NOMO-1 treated with DMSO at 0.1 percent for 48 hours (cell line): ENCODE data around the gene PWP2.
"Not testable (repeated sequence)": the region's sequence is repeated elsewhere in the genome, so short reads cannot be mapped to it uniquely, and the experiment has no call there.

Experiments used
- DNase-seq: peaks from one replicate; lab custom pipeline; 2025; ENCODE audit not compliant: unreplicated experiment; lab: John Stamatoyannopoulos, UW

PWP2 gene

DNA sequence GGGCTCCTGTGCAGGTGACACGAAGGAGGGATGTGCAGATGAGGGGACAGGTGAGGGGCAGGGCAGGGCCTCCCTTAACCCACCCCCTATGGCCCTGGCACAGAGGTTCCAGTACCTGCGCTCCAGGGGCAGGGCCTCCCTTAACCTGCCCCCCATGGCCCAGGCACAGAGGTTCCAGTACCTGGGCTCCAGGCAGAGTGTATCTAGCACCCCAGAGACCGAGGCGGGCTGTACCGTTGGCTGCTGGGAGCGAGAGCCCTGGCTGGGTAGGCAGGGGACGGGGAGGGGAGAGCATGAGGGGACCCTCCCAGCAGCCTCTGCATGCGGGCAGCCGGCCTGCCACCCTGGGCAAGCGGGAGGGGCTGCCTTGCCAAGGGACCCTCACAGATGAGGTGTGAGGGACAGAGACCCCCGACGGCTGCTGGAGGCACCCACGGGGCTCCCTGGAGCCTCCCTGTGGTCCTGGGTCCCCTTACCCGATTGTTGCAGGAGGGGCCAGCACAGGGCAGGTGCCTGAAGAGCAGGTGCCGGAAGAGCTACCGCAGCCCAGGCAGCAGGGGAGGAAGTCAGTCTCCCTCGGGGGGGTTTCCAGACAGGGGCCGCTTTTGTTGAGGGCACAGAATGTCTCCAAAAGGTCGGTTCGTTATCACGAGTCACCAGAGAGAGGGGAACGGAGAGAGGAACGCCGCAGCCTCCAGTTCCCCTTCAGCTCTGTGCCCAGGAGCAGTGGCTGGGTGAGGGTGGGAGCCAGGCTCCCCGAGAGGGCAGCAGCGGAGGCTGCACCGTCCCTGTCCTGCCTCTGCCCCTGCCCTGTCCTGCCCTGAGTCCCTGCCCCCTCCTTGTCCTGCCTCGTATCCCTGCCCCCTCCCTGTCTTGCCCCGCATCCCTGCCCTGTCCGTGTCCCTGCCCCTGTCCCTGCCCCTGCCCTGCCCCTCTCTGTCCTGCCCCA, 52.4 kb downstream of the PWP2 start:
- DNase-seq = not testable (repeated sequence)

DNA sequence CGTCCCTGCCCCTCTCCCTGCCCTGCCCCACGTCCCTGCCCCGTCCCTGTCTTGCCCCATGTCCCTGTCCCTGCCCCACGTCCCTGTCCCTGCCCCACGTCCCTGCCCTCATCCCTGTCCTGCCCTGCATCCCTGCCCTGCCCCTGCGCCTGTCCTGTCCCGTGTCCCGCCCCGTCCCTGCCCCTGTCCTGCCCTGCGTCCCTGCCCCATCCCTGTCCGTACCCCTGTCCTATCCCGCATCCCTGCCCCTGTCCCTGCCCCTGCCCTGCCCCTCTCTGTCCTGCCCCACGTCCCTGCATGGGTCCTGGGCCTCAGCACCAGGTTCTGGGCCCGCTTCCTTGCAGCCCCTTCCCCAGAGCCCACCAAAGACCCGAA, 53.1 kb downstream of the PWP2 start:
- DNase-seq = not testable (repeated sequence)

DNA sequence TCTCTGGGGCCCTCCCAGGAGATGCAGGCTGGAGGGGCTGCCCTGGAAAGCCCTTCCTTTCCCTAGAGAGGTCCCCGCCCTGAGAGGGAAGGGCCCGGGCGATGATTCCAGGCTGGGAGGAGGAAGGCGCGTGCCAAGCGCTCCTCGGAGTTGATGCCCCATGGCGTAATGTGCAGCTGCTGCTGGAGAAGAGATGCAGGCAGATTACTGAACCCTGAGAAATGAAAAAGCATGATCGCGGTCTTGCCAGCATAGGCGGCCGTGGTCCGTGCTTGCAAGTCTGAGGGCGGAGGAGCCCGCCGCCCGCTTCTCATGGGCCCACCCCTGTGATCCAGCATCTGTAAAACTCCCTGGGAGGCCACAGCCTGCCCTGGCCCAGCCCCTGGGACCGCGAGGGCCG, 53.6 kb downstream of the PWP2 start:
- not testable (repeated sequence) for DNase-seq

DNA sequence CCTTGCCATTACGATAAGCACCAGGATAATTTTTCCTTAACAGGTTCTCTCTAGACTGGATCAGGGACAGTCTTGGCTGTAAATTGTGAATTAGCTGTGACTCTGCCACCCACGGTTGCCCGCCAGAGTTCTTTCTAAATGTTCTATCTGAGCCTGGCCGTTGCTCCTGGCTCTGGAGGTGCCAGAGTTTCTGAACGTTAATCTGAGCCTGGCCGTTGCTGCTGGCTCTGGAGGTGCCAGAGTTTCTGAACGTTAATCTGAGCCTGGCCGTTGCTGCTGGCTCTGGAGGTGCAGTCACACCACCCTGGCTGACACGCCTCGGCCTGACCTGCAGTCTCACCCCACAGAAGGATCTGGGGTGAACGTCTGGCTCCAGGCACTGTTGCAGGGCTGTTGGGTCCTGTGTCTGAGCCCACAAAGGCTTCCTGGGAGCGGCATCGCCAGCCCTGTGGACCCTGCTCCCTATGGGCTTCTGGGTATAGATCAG, 56.0 kb downstream of the PWP2 start:
- not testable (repeated sequence) for DNase-seq

DNA sequence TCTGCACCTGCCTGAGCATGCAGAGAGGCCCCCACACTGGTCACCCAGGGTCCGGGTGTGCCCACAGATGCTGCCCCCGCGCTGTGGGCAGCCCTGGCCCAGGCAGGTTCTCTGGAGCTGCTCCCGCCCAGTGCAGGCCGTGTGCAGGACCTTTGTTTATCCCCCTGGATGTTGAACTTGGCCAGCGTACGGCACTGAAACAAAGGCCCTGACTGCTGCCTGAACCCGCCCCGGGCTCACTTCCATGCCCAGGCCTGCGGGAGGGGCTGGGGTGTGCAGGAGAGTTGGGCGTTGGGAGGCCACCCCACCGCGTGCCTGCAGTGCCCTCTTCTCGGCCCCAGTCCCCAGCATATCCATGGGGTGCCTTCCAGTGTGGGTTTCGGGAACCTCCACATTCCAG, 58.7 kb downstream of the PWP2 start:
- DNase-seq = not testable (repeated sequence)

DNA sequence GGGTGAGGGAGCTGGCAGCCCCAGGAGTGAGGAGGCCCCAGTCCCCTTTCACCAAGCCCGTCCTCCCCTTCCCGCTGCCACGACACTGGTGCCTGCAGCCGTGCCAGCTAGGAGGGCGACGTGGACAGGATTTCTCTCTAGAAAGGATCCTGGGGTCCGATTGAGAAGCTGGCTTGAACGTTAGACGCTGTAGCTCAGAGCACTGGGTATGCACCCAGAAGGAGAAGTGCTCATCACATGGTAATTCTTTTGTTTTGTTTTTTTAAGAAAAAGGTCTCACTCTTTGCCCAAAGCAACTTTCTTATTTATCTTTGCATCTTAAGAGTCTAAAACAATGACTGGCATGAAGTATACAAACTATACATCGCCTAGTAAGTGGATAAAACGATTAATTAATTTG, 60.3 kb downstream of the PWP2 start:
- not testable (repeated sequence) for DNase-seq

DNA sequence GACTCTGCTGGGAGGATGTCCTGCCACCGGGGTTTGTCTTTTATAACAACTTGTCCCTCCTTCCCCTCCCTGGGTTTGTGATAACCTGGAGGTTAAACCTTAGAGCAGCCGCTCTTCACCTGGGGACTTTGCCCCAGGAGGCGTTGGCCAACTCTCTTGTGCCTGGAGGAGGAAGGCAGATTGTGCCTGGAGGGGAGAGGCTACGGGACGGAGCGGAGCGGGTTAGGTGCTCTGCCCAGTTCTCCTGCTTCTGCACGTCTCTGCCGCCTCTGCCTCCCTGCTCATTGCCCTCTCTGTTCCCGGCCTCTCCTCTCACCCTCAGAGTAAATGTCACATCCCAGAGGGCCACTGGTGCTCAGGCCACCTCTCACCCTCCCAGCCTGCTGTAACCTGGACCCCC, 63.1 kb downstream of the PWP2 start:
- not testable (repeated sequence) for DNase-seq

DNA sequence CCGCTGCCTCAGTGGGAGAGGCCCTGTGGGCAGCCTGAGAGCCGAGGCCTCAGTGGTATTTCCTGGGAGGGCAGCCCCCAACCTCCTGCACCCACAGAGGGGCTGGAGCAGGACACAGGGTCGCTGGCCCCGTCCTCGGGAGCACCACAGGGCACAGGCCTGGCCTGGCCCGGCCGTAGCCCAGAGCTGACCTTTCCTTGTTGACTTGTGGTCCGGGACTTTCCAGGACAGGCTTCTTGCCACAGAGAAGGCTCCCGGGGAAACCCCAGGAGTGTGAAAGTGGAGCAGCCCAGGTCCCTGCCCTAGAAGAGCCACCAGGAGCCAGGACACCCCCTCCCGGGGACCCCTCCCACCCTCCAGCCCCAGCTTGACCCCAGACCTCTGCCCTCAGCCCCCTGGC, 63.7 kb downstream of the PWP2 start:
- not testable (repeated sequence) for DNase-seq

DNA sequence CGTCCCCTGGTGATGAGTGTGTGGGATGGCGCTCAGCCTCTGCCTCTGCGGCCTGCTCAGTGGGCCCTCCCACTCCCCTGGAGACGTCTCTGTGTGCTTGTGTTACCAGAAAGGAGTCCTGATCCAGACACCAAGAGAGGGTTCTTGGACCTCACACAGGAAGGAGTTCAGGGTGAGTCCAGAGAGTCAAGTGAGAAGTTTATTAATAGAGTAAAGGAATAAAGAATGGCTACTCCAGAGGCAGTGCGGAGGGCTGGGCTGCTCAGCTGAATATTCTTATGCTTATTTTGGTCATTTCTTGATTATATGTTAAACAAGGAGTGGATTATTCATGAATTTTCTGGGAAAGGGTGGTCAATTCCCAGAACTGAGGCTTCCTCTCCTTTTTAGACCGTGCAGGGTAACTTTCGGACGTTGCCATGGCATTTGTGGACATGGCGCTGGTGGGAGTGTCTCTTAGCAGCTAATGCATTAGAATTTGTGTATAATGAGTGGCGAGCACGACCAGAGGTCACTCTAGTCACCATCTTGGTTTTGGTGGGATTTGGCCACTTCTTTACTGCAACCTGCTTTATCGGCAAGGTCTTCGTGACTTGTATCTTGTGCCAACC, 64.9 kb downstream of the PWP2 start:
- DNase-seq = not testable (repeated sequence)

DNA sequence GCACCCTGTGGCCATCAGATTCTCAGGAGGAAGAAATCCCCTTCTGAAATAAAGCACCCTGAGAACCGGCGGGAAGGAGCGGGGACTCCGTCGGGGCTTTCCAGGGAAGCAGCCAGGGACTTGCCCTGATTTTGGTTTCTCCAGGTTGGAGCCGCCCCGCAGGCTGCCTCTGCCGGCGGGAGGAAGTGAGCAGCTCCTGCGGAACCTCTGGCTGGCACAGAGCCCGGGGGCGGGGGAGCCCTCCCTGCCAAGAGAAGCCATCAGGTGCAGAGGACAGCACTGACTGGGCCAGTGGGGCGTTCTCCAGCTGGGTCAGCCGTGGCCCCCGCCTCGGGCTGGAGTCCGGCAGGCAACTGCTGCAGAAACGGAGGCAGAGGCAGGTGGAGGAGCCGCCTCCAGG, 65.5 kb downstream of the PWP2 start:
- not testable (repeated sequence) for DNase-seq

DNA sequence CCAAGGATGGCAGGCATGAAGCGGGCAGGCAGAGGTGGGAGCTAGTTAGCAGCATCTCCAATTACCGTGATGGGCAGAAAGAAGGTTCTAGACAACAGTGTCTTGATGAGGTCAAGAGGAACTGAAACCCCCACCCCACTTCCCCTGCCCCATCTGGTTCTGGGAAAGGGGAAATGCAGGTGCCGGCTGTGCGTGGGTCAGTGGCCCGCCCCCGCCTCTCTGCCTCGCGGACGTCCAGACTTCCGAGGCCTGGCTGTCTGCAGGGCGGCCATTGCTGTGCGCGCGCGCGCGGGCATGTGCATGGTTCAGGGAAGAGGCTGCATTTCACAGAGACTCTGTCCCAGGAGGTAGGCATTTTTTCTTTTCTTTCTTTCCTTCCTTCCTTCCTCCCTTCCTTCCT, 68.0 kb downstream of the PWP2 start:
- not testable (repeated sequence) for DNase-seq

DNA sequence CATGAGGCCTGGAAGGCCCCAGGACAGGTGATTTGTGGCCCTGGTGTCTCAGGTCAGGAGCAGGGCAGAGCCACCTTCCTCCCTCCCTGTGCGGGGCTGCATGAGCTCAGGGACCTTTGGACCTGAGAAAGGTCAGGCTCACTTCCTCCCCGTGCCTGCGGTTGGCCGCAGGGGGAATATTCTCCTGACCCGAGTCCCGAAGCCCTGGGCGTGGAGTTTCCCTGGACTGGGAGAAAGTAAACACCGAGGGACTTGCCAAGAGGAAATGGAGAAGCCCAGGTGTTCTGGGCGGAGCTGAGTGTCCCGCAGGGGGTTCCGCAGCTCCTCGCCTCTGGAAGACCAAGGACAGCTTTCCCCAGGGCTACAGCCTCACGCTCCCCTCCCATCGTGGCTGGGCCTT, 68.9 kb downstream of the PWP2 start:
- DNase-seq = not testable (repeated sequence)
